Measurements from ENCODE around the gene MCC.

The MCC gene

DNA sequence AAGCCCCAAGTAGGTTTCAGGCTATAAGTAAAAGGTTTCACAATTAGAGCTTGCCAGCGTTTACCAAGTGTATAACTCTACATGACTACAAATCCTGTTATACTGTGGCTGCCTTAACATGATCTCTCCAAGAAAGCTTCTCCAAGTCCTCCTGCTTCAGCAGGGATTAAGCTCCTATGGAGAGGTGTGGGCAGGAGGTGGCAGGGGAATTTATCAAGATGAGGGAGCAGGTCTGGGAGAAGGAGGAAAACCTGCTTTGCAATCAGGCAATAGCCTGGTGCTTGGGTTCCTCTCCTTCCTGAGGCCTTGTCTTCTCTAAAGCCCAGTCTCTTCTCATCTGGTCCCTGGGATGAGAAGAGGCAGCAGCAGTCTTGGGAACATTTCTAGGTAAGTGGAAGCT is 188.7 kb downstream of the MCC start:
- TF ChIP-seq CTCF (IDR thresholded peaks at IDR 0.05; ENCODE audit: borderline replicate concordance, control extremely low read depth, extremely low read depth, insufficient read depth, missing control alignments) = no peak
- DNase-seq (ENCODE audit: low spot score) = no peak
- in situ Hi-C loops (cut with MboI; ENCODE audit: low sequenced_read_pairs, unreplicated experiment) = no loop called here

GRCh38 chr5:113296676-113297075 is 191.6 kb downstream of the MCC start:
- in situ Hi-C loops (cut with MboI; ENCODE audit: low sequenced_read_pairs, unreplicated experiment) = no loop called here

GRCh38 chr5:113295111-113295539 is 193.1 kb downstream of the MCC start:
- DNase-seq (ENCODE audit: low spot score) = no peak
- in situ Hi-C loops (cut with MboI; ENCODE audit: low sequenced_read_pairs, unreplicated experiment) = no loop called here
- no peak for TF ChIP-seq CTCF (IDR thresholded peaks at IDR 0.05; ENCODE audit: borderline replicate concordance, control extremely low read depth, extremely low read depth, insufficient read depth, missing control alignments)

More at GRCh38 chr5:113296676-113297075, 191.6 kb downstream of the MCC start:
- no peak for TF ChIP-seq CTCF (IDR thresholded peaks at IDR 0.05; ENCODE audit: borderline replicate concordance, control extremely low read depth, extremely low read depth, insufficient read depth, missing control alignments)
- DNase-seq (ENCODE audit: low spot score) = no peak

GRCh38 chr5:113294311-113295110 is 193.7 kb downstream of the MCC start:
- DNase-seq (ENCODE audit: low spot score) = peak; percentile 81
- no peak for TF ChIP-seq CTCF (IDR thresholded peaks at IDR 0.05; ENCODE audit: borderline replicate concordance, control extremely low read depth, extremely low read depth, insufficient read depth, missing control alignments)

DNA sequence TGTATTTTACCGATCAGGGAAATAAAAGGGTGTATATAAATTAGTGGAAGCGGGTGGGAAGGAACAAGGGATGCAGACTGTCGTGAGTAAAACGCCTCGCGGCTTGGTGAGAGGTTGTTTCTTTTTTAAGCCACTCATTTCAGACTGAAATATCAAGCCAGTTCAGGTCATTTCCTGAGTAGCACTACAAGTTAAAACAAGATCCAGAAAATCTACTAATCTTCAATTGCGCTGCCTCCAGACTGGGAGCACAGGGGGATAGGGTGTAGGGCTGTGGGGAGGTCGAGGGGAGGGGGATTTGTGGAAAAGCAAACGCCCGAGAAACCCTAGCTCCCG is 194.3 kb downstream of the MCC start:
- in situ Hi-C loops (cut with MboI; ENCODE audit: low sequenced_read_pairs, unreplicated experiment) = no loop called here
- no peak for TF ChIP-seq CTCF (IDR thresholded peaks at IDR 0.05; ENCODE audit: borderline replicate concordance, control extremely low read depth, extremely low read depth, insufficient read depth, missing control alignments)
- peak; percentile 22 for DNase-seq (ENCODE audit: low spot score)

More at GRCh38 chr5:113294311-113295110, 193.7 kb downstream of the MCC start:
- in situ Hi-C loops (cut with MboI; ENCODE audit: low sequenced_read_pairs, unreplicated experiment) = no loop called here

DNA sequence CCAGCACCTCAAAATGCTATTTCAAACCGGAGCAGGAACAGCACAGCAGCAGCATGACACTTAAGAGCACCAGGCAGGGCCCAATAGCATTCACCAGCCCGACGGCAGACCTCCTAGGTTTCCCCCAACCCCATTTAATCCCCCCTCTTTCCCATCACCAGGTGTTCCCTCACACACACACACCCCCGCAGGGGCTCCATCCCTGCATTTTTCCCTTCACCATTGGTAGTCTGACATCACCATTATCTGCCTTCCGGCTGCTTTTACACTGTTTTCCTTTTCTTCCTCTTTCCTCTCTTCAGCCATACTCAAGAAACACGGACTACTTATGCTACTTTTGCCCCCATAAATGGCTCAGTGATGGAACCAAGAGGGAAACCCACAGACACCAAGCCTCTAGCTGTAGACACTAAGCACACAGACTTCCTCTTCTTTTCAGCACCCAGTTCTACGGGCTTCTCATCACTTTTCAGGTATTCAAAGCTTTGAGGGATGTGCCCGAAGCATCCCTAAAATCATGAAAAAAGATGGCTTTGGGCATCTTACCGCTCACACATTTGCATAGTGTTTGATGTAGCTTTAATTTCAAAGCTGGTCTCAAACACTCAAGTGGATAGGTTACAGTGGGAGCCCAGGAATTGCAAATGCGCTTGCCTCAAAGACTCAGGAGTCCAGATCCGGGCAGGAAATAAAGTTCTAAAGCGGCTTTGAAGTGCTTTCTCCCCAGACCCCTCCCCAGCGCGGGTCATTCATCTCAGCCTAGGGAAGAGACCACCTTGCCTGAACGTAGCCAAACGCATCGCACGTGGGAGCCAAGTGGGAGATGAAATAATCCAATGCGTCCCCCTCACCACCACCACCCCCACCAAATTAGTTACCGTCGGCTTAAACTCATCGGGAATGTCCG is 194.9 kb downstream of the MCC start:
- TF ChIP-seq CTCF (IDR thresholded peaks at IDR 0.05; ENCODE audit: borderline replicate concordance, control extremely low read depth, extremely low read depth, insufficient read depth, missing control alignments) = no peak
- in situ Hi-C loops (cut with MboI; ENCODE audit: low sequenced_read_pairs, unreplicated experiment) = no loop called here

More for the DNA sequence above, 194.9 kb downstream of the MCC start:
- DNase-seq (ENCODE audit: low spot score) = no peak

Data from GM13976 (cell line).